ENCODE results near the gene SSTR3. TPM values are rescaled to one million over a fixed set of nuclear protein-coding genes. Genes with fewer than 3 reads are reported as not detected.

SSTR3 gene
- total and polyA plus RNA-seq, 8 donors: 0.04 to 0.26 (median 0.09) TPM; not detected in 2

DNA sequence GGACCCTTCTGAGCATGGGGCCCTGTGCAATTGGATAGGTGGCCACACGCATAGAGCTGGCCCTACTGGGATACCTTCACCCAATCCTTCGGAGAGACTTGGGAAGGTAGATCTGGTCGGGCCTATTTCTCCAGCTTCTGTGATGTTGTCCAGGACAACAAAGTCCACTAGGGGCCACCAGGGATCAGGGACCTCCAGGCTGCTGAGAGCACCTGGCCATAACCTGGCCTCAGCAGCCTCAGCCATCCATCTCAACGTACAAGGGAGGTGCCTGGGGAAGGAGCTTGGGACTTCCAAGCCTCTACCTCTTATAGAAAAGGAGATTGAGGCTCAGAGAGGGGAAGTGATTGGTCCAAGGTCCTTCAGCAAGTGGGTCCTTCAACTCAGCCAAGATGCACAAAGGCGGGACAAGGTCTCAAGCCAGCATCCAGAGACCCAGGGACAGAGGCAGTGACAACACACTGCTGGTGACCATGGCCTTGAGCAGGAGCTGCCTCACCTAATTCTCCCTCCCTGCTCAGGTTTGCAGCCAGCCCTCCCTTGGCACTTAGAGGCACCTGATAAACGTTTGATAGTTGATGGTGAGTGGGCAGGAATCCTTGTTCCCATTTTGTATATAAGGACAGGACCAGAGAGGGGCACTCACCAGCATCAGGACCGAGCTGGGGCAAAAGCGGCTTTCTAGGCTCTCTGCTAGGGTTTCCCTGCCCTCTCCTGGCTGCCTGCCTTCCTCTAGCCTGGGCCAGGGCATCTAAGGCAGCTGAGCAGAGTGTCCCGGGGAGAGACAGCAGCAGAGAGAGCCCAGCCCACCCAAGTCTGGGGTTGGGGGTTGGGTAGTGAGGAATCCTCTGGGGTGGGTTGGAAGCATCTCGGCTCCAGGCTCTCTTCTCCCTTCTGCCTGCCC is 27.3 kb upstream of the SSTR3 start:
- DNase-seq: peak in 2 of 4 donors; percentile 27 to 31
- intact Hi-C loops (cut with DNase I): no loop called here
- Histone ChIP-seq H3K4me1 (peaks cover 0 to 97% of the 10 kb centered on the region in 2 donors), H3K4me3 (no peak overlapping the region), H3K9me3 (no peaks in the 10 kb centered on the region), H3K27ac (peak overlapping the region in 1 of 2 donors; percentile 90), H3K36me3 (peaks cover 0 to 11% of the 10 kb centered on the region in 2 donors), H3K27me3 (peaks cover 0 to 91% of the 10 kb centered on the region in 2 donors)
- ATAC-seq: no peak
- TF ChIP-seq, protein P1, sequence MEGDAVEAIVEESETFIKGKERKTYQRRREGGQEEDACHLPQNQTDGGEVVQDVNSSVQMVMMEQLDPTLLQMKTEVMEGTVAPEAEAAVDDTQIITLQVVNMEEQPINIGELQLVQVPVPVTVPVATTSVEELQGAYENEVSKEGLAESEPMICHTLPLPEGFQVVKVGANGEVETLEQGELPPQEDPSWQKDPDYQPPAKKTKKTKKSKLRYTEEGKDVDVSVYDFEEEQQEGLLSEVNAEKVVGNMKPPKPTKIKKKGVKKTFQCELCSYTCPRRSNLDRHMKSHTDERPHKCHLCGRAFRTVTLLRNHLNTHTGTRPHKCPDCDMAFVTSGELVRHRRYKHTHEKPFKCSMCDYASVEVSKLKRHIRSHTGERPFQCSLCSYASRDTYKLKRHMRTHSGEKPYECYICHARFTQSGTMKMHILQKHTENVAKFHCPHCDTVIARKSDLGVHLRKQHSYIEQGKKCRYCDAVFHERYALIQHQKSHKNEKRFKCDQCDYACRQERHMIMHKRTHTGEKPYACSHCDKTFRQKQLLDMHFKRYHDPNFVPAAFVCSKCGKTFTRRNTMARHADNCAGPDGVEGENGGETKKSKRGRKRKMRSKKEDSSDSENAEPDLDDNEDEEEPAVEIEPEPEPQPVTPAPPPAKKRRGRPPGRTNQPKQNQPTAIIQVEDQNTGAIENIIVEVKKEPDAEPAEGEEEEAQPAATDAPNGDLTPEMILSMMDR (IDR thresholded peaks at IDR 0.05): no peak

DNA sequence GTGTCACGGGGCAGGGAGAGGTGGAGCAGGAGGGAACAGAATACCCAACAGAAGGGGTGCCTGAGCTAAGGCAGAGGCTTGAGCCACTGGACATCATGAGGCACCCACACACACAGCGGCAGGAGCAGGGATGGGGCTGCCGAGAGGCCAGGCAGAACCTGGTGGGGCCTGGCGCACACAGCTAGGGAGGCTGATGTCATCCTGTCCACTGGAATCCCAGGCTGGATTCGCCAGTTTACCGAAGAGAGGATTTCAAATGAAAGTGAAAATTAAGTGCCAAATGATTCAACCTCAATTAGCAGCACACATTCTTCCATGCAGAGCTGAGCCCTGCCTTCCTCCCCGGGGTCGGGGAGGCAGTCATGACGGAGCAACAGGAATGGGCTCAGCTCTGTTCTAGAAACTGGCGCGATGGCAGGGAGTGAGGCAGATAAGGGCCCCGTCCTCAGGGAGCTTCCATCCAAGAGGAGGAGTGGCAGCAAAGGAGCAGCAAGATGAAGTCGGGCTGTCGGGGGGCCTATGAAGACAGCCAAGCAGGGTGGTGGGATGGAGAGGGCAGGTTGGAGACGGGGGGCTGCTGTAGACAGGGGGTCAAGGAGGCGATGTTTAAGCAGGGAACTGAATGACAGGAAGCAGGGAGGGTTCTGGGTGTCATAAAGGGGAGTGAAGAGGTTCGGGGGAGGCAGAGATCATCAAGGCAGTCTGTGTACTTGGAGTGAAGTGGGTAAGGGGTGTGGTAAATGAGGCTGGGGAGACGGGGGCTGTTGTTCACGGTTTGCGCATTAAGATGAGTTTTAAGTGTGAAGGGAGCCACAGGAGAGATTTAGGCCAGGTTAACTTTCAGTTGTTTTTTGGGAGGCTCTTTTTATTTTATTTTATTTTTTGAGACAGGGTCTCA is 25.3 kb upstream of the SSTR3 start:
- peaks cover 0 to 97% of the 10 kb centered on the region in 2 donors for H3K4me1 ChIP-seq
- TF ChIP-seq, protein P1 (IDR thresholded peaks at IDR 0.05): no peak
- no peaks in the 10 kb centered on the region for H3K9me3 ChIP-seq
- ATAC-seq (no peak), DNase-seq (peak in 2 of 4 donors; percentile 10 to 44)
- H3K27ac ChIP-seq: peak overlapping the region in 1 of 2 donors; percentile 90
- intact Hi-C loops (cut with DNase I): no loop called here
- H3K36me3 ChIP-seq: peaks cover 0 to 22% of the 10 kb centered on the region in 2 donors
- peaks cover 0 to 91% of the 10 kb centered on the region in 2 donors for H3K27me3 ChIP-seq
- H3K4me3 ChIP-seq: no peak overlapping the region

DNA sequence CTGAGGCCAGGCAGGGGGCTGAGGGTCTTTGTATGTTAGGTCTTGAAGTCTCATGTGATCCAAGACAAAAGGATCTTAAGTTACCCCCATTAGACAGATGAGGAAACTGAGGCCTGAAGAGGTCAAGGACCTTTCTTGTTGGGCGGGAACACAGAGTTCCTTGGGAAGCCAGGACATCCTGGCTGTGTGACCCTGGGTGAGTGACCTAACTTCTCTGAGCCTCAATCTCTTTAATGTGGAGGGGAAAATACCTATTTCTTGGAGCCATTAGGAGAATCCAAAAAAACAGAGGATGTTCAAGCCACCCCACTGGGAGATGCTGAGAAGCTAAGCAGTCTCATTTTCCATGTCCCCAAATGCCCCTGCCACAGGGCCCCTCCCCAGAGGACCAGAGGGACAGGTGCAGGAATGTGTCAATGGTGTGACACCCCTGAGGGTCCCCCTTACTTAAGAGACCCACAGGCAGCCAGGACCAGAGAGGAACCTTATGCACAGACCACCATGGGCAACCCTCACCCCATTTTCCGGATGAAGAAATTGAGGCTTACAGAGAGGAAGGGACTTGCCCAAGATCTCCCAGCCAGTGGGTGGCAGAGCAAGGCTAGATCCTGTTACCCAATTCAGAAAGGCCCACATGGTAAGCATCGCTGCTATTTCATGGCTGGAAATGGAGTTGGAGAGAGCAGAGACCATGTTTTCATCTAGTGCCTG is 23.8 kb upstream of the SSTR3 start:
- H3K27ac ChIP-seq: peak overlapping the region in 1 of 2 donors; percentile 90
- H3K9me3 ChIP-seq: no peaks in the 10 kb centered on the region
- H3K27me3 ChIP-seq: peaks cover 0 to 86% of the 10 kb centered on the region in 2 donors
- intact Hi-C loops (cut with DNase I): no loop called here
- DNase-seq (peak in 2 of 4 donors; percentile 13 to 32), ATAC-seq (no peak)
- H3K4me3 ChIP-seq: no peak overlapping the region
- peaks cover 0 to 26% of the 10 kb centered on the region in 2 donors for H3K36me3 ChIP-seq
- peaks cover 0 to 95% of the 10 kb centered on the region in 2 donors for H3K4me1 ChIP-seq
- TF ChIP-seq, protein P1 (IDR thresholded peaks at IDR 0.05): no peak

DNA sequence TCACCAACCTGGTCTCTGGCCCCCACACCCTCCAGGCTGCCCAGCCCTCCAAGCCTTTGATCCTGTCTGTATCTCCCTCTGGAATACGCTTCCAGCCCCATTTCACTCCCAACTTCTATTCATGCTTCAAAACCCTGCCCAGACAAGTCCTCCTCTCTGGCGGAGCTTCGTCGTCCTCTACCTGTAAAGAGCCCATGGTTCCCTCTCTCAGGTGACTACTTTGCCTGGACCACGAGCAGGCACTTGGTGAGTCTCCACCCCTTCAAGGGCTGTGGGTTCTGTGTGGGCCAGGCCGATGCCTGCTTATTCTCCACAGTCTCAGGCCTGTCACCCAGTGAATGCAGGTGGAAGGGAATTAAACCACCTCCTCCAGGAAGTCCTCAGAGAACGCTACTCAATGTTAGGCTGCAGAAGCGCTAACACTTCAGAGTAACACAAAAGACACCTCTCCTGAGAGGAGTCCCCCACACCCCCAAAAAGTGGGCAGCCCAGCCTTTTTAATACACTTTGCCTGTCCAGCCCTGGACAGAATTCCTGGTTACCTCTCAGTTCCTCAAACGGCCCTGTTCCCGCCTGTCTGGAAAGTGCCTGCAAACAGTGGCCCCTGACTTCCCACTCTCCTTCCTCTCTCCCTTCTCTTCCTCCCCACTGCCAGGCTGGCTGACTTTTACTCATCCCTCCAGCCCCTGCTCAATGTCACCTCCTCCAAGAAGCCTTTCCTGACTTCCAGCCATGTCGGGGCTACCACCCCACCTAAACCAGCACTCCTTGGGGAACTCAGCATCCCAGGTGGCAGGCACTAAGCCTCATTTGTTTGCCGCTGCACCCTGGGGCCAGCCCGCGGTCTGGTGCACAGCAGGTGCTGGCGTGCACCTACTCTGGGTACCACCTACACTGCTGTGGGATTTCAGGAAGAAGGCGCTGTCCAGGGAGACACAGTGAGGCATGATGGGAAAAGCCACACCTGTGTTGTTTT is 22.7 kb upstream of the SSTR3 start:
- TF ChIP-seq, protein P1 (IDR thresholded peaks at IDR 0.05): no peak
- no peak overlapping the region for H3K4me3 ChIP-seq
- intact Hi-C loops (cut with DNase I): no loop called here
- ATAC-seq: no peak
- no peaks in the 10 kb centered on the region for H3K9me3 ChIP-seq
- DNase-seq: peak in 2 of 4 donors; percentile 20 to 52
- H3K36me3 ChIP-seq: peaks cover 0 to 19% of the 10 kb centered on the region in 2 donors
- H3K27ac ChIP-seq: peak overlapping the region in 1 of 2 donors; percentile 90
- H3K27me3 ChIP-seq: peaks cover 0 to 76% of the 10 kb centered on the region in 2 donors
- H3K4me1 ChIP-seq: peaks cover 2 to 95% of the 10 kb centered on the region in 2 donors
